ENCODE data around the gene SCMH1.
"Not testable (repeated sequence)": the region's sequence is repeated elsewhere in the genome, so short reads cannot be mapped to it uniquely, and the experiment has no call there.

DNA sequence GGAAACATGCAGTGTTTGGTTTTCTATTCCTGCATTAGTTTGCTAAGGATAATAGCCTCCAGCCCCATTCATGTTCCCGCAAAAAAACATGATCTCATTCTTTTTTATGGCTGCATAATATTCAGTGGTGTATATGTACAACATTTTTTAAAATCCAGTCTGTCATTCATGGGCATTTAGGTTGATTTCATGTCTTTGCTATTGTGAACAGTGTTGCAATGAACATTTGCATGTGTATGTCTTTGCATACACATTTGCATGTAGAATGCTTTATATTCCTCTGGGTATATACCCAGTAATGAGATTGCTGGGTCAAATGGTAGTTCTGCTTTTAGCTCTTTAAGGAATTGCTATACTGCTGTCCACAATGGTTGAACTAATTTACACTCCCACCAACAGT, 9.0 kb upstream of the SCMH1 start:
- TF ChIP-seq, protein P1, sequence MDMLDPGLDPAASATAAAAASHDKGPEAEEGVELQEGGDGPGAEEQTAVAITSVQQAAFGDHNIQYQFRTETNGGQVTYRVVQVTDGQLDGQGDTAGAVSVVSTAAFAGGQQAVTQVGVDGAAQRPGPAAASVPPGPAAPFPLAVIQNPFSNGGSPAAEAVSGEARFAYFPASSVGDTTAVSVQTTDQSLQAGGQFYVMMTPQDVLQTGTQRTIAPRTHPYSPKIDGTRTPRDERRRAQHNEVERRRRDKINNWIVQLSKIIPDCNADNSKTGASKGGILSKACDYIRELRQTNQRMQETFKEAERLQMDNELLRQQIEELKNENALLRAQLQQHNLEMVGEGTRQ (IDR thresholded peaks at IDR 0.05; ENCODE audit: low read depth, low read length): not testable (repeated sequence)
- TF ChIP-seq, protein P2, sequence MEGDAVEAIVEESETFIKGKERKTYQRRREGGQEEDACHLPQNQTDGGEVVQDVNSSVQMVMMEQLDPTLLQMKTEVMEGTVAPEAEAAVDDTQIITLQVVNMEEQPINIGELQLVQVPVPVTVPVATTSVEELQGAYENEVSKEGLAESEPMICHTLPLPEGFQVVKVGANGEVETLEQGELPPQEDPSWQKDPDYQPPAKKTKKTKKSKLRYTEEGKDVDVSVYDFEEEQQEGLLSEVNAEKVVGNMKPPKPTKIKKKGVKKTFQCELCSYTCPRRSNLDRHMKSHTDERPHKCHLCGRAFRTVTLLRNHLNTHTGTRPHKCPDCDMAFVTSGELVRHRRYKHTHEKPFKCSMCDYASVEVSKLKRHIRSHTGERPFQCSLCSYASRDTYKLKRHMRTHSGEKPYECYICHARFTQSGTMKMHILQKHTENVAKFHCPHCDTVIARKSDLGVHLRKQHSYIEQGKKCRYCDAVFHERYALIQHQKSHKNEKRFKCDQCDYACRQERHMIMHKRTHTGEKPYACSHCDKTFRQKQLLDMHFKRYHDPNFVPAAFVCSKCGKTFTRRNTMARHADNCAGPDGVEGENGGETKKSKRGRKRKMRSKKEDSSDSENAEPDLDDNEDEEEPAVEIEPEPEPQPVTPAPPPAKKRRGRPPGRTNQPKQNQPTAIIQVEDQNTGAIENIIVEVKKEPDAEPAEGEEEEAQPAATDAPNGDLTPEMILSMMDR (conservative IDR thresholded peaks at IDR 0.05; ENCODE audit: low read depth, low read length): not testable (repeated sequence)
- not testable (repeated sequence) for TF ChIP-seq RAD21 (IDR thresholded peaks at IDR 0.05; ENCODE audit: low read length); POLR2A (IDR thresholded peaks at IDR 0.05; ENCODE audit: low read depth, low read length); CHD1 (IDR thresholded peaks at IDR 0.05; ENCODE audit: low read depth, low read length)
- TF ChIP-seq, protein P3, sequence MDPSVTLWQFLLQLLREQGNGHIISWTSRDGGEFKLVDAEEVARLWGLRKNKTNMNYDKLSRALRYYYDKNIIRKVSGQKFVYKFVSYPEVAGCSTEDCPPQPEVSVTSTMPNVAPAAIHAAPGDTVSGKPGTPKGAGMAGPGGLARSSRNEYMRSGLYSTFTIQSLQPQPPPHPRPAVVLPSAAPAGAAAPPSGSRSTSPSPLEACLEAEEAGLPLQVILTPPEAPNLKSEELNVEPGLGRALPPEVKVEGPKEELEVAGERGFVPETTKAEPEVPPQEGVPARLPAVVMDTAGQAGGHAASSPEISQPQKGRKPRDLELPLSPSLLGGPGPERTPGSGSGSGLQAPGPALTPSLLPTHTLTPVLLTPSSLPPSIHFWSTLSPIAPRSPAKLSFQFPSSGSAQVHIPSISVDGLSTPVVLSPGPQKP (IDR thresholded peaks at IDR 0.05; ENCODE audit: borderline replicate concordance, low read depth, low read length): not testable (repeated sequence)

Data from IMR-90 (cell line).